Ishikawa (cell line): ENCODE results near the gene NECAB2.

Source experiments
- CEBPB ChIP-seq: IDR thresholded peaks from 2 replicates; pipeline ENCODE4 v1.6.1; 2012
- CREB1 ChIP-seq: IDR thresholded peaks from 2 replicates; pipeline ENCODE4 v1.6.1; 2012; ENCODE audit warnings: low read depth
- EP300 ChIP-seq: IDR thresholded peaks from 2 replicates; pipeline ENCODE4 v1.6.1; 2012; ENCODE audit warnings: borderline replicate concordance
- MAX ChIP-seq: IDR thresholded peaks from 2 replicates; pipeline ENCODE4 v1.6.1; 2012
- NFIC ChIP-seq: IDR thresholded peaks from 2 replicates; pipeline ENCODE4 v1.6.1; 2012
- RAD21 ChIP-seq: IDR thresholded peaks from 2 replicates; pipeline ENCODE4 v1.6.1; 2012; ENCODE audit warnings: low read depth
- REST ChIP-seq: IDR thresholded peaks from 2 replicates; pipeline ENCODE4 v1.6.1; 2012; ENCODE audit warnings: low read depth, mild to moderate bottlenecking

GRCh38 chr16:83998091-83998490 is 30.0 kb downstream of the NECAB2 start:
- no peak for TF ChIP-seq REST
- TF ChIP-seq EP300 = no peak
- no peak for TF ChIP-seq MAX
- TF ChIP-seq CREB1 = no peak
- no peak for TF ChIP-seq CEBPB
- no peak for TF ChIP-seq NFIC
- no peak for TF ChIP-seq RAD21
